Cardiac fibroblast (primary cell): ENCODE results near the gene SPACDR.
"Not testable (repeated sequence)": the region's sequence is repeated elsewhere in the genome, so short reads cannot be mapped to it uniquely, and the experiment has no call there.

ENCODE experiments used
- DNase-seq, 2 donors: peaks; one replicate each; pipeline versions ENCODE4 v3.0.0 to v3.0.0-alpha.2; 2010; ENCODE audit warnings: low read depth in 2 of 2
- H3K4me3 ChIP-seq, 2 donors: replicated peaks in 1 of 2; 1 replicate in 1 of 2; 2 replicates in 1 of 2; pipeline ENCODE4 v1.5.1; 2011; ENCODE audit warnings: low read depth in 2 of 2, low read length in 2 of 2, mild to moderate bottlenecking in 2 of 2, moderate library complexity in 1 of 2
- CTCF ChIP-seq: IDR thresholded peaks from one replicate; pipeline ENCODE4 v1.5.1; 2011; ENCODE audit warnings: low read depth, mild to moderate bottlenecking, low read length, inconsistent platforms

The SPACDR gene

GRCh38 chr7:100444311-100445278, 19.5 kb downstream of the SPACDR start:
- H3K4me3 ChIP-seq: no peak overlapping the region
- no peak for TF ChIP-seq CTCF
- peak; percentile 90 to 92 for DNase-seq

GRCh38 chr7:100443096-100443840, 20.8 kb downstream of the SPACDR start:
- no peak overlapping the region for H3K4me3 ChIP-seq
- no peak for TF ChIP-seq CTCF
- no peak for DNase-seq

GRCh38 chr7:100441641-100442535, 22.2 kb downstream of the SPACDR start:
- no peak for DNase-seq
- no peak for TF ChIP-seq CTCF
- no peak overlapping the region for H3K4me3 ChIP-seq

- not testable (repeated sequence) for DNase-seq
These were observed 24.8 kb downstream of the SPACDR start for GRCh38 chr7:100439244-100439643.

GRCh38 chr7:100438731-100439130, 25.3 kb downstream of the SPACDR start:
- not testable (repeated sequence) for DNase-seq, H3K4me3 ChIP-seq

More at GRCh38 chr7:100439244-100439643, 24.8 kb downstream of the SPACDR start:
- H3K4me3 ChIP-seq: not testable (repeated sequence)

- no peak for TF ChIP-seq CTCF
- DNase-seq: no peak
- no peak overlapping the region for H3K4me3 ChIP-seq
These were observed 25.9 kb downstream of the SPACDR start for GRCh38 chr7:100438172-100438571.

- no peak for TF ChIP-seq CTCF
- DNase-seq: no peak
- no peak overlapping the region for H3K4me3 ChIP-seq
These were observed 26.6 kb downstream of the SPACDR start for GRCh38 chr7:100437150-100438100.
